ENCODE measurements around the gene SOX5. TPM values are rescaled to one million over a fixed set of nuclear protein-coding genes. Genes with fewer than 3 reads are reported as not detected.

Gene SOX5
- polyA plus RNA-seq (2013, experiment 1 of 2; ENCODE audit: insufficient read length), result 0.17 TPM
- 0.35 TPM for polyA plus RNA-seq (2013, experiment 2 of 2; ENCODE audit: insufficient read length)

GRCh38 chr12:23949348-23950209, at the start of gene SOX5:
Gene SOX5 (minus strand): TSS chr12:23949670. CDS start chr12:23949601, 69 bp downstream.
- DNase-seq, result peak; percentile 4

GRCh38 chr12:23987046-23987445, 37.6 kb upstream of the SOX5 start:
- DNase-seq, result no peak

GRCh38 chr12:23980826-23981225, 31.4 kb upstream of the SOX5 start:
- no peak for DNase-seq

- no peak for DNase-seq
These were observed 15.3 kb upstream of the SOX5 start for GRCh38 chr12:23964812-23965211.

- DNase-seq, result no peak
These were observed 10.4 kb upstream of the SOX5 start for GRCh38 chr12:23959826-23960225.

- DNase-seq, result no peak
These were observed 4.9 kb upstream of the SOX5 start for GRCh38 chr12:23954332-23954731.

- DNase-seq, result no peak
These were observed 2.6 kb upstream of the SOX5 start for GRCh38 chr12:23952071-23952470.

- DNase-seq, result no peak
These were observed 1.4 kb upstream of the SOX5 start for GRCh38 chr12:23950775-23951451.

- no peak for DNase-seq
These were observed 822 bp upstream of the SOX5 start for GRCh38 chr12:23950210-23950774.

GRCh38 chr12:23948291-23948690, 1.2 kb downstream of the SOX5 start:
- DNase-seq, result no peak

- no peak for DNase-seq
These were observed 2.1 kb downstream of the SOX5 start for GRCh38 chr12:23947395-23947794.

GRCh38 chr12:23945249-23945648, 4.2 kb downstream of the SOX5 start:
- no peak for DNase-seq

- DNase-seq, result no peak
These were observed 5.4 kb downstream of the SOX5 start for GRCh38 chr12:23944067-23944466.

- no peak for DNase-seq
These were observed 6.6 kb downstream of the SOX5 start for GRCh38 chr12:23942841-23943240.

- no peak for DNase-seq
These were observed 7.7 kb downstream of the SOX5 start for GRCh38 chr12:23941780-23942179.

- no peak for DNase-seq
These were observed 11.0 kb downstream of the SOX5 start for GRCh38 chr12:23938422-23938821.

- no peak for DNase-seq
These were observed 18.3 kb downstream of the SOX5 start for GRCh38 chr12:23931176-23931575.

GRCh38 chr12:23930599-23930998, 18.9 kb downstream of the SOX5 start:
- DNase-seq, result no peak

GRCh38 chr12:23929906-23930305, 19.6 kb downstream of the SOX5 start:
- no peak for DNase-seq

GRCh38 chr12:23927907-23928306, 21.6 kb downstream of the SOX5 start:
- no peak for DNase-seq

- no peak for DNase-seq
These were observed 28.2 kb downstream of the SOX5 start for GRCh38 chr12:23921099-23921856.

- no peak for DNase-seq
These were observed 37.9 kb downstream of the SOX5 start for GRCh38 chr12:23911574-23911973.

GRCh38 chr12:23909551-23909950, 39.9 kb downstream of the SOX5 start:
- no peak for DNase-seq
